Natural killer cell treated with Interleukin-12 subunit alpha and Interleukin-12 subunit beta and Interleukin-15 and Interleukin-18, amount 100 ng/mL, for 72 hours (primary cell): ENCODE data around the gene TCTA. TPM values are rescaled to one million over a fixed set of nuclear protein-coding genes. Genes with fewer than 3 reads are reported as not detected.

Experiments
- ATAC-seq, 2 donors: fragments of 150-1000 bp; cut with Tn5 transposase in 1 of 2; sonication (Bioruptor Pico), chemical (Tn5 transposase) in 1 of 2; 2 replicates each; pipeline ENCODE4 v1.10.0; 2021
- DNase-seq: peaks from one replicate; pipeline ENCODE4 v3.0.0; 2022; ENCODE audit warnings: low spot score
- H3K27ac Mint-ChIP-seq, 2 donors: 1 replicate in 1 of 2; 2 replicates in 1 of 2; pipeline ENCODE4 v1.8.0; 2022; ENCODE audit warnings: mixed read lengths in 2 of 2, mild to moderate bottlenecking in 1 of 2, moderate library complexity in 1 of 2
- H3K27me3 Mint-ChIP-seq, 2 donors: 1 replicate in 1 of 2; 2 replicates in 1 of 2; pipeline ENCODE4 v1.8.0; 2022; ENCODE audit warnings: mixed read lengths in 2 of 2
- H3K36me3 Mint-ChIP-seq: one replicate; pipeline ENCODE4 v1.8.0; 2022; ENCODE audit warnings: mixed read lengths
- H3K4me1 Mint-ChIP-seq, 2 donors: 1 replicate in 1 of 2; 2 replicates in 1 of 2; pipeline ENCODE4 v1.8.0; 2022; ENCODE audit warnings: low read depth in 2 of 2, mixed read lengths in 2 of 2, mild to moderate bottlenecking in 1 of 2
- H3K4me3 Mint-ChIP-seq: one replicate; pipeline ENCODE4 v1.8.0; 2022; ENCODE audit warnings: mixed read lengths
- H3K9me3 Mint-ChIP-seq: 2 replicates; pipeline ENCODE4 v1.8.0; 2022; ENCODE audit warnings: mixed read lengths
- total RNA-seq, 2 donors: library from RNA; stranded (reverse); gene quantifications; one replicate each; pipeline ENCODE4 v1.2.3, GENCODE V29; 2022

The TCTA gene
- total RNA-seq, 2 donors from 2014 or later: 20.5 to 21.1 TPM

DNA sequence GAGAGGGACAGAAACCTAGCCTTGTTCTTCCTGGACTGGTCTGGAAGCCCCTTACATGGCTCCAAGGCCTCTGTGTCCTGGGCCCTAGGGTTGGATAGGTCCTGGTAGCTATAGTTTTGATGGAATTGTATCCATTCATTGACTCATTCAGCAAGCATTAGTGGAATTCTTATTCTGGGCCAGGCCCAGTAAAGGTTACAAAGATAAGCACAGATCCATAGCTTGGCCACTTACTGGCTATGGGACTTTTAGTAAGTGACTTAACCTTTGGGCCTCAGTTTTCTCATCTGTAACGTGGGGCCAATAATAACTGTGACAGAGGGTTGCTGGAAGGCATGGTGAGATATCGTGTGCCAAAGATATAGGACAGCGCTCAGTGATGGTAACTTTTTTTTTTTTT lies 44.2 kb downstream of the TCTA start:
- H3K4me3 Mint-ChIP-seq: no peak overlapping the region
- H3K27me3 Mint-ChIP-seq: no peaks in the 10 kb centered on the region
- H3K36me3 Mint-ChIP-seq: no peaks in the 10 kb centered on the region
- H3K4me1 Mint-ChIP-seq: no peaks in the 10 kb centered on the region
- DNase-seq: no peak
- no peak overlapping the region for H3K27ac Mint-ChIP-seq
- no peak for ATAC-seq
- no peaks in the 10 kb centered on the region for H3K9me3 Mint-ChIP-seq

GRCh38 chr3:49460188-49460890 lies 48.1 kb downstream of the TCTA start:
- H3K36me3 Mint-ChIP-seq: no peaks in the 10 kb centered on the region
- H3K4me3 Mint-ChIP-seq: no peak overlapping the region
- ATAC-seq: peak in 1 of 2 donors; percentile 32
- no peak for DNase-seq
- no peaks in the 10 kb centered on the region for H3K9me3 Mint-ChIP-seq
- H3K4me1 Mint-ChIP-seq: no peaks in the 10 kb centered on the region
- H3K27me3 Mint-ChIP-seq: no peaks in the 10 kb centered on the region
- no peak overlapping the region for H3K27ac Mint-ChIP-seq

DNA sequence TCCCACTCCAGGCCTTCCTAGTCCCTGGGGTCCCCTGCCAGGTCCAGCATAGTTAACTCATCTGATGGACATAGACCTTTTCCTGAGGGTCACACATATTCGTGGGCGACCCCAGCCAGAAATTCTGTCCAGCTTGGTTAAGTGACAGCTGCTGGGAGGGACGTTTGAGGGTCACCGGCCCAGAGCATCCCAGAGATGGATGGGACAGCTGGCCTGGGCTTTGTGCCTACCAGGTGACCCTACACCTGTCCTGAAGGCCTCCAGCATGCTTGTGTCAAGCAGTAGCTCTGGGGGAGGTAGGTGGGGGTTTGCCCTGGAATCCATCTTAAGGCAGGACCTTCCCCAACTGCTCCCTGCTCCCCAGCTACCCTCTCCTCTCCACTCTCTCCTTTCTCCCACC lies 48.7 kb downstream of the TCTA start:
- Mint-ChIP-seq H3K27me3 (no peaks in the 10 kb centered on the region), H3K27ac (no peak overlapping the region), H3K4me1 (no peaks in the 10 kb centered on the region), H3K36me3 (no peaks in the 10 kb centered on the region), H3K4me3 (no peak overlapping the region), H3K9me3 (no peaks in the 10 kb centered on the region)
- ATAC-seq (no peak), DNase-seq (no peak)

DNA sequence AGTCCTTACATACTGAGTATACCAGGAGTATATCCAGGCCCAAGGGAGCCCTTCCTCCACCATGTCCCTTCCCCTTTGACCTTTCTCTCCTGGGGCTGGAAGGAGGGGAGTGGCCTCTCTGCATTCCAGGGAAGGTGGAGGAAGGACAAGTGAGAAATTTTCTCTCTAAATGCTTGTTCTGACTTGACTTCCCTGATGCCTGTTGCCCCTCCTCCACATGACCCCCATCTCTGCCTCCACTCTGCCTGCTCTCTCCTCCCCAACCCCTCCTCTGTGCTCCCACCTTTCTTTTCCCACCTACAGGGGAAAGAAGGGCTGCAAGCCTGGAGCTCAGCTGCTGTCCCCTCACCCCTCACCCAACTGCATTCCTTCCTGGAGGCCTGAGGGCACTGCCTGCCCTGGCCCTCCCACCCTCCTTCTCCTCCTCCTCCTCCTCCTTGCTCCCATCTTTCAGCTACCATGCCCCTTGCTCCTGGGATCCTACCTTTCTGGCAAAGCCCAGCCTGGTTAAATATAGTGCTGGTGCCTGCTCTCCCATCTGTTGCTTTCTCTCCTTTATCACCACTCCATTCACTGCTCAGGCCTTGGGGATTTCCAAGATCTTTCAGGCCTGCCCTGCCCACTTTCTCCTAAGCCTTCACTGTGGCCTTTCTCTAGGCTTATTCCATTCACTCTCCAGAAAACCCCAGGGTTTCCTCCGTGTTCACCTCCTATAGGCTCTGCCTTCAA lies 49.4 kb downstream of the TCTA start:
- no peaks in the 10 kb centered on the region for H3K9me3 Mint-ChIP-seq
- no peaks in the 10 kb centered on the region for H3K36me3 Mint-ChIP-seq
- ATAC-seq (no peak), DNase-seq (no peak)
- H3K27me3 Mint-ChIP-seq: no peaks in the 10 kb centered on the region
- no peak overlapping the region for H3K27ac Mint-ChIP-seq
- no peak overlapping the region for H3K4me3 Mint-ChIP-seq
- no peaks in the 10 kb centered on the region for H3K4me1 Mint-ChIP-seq

DNA sequence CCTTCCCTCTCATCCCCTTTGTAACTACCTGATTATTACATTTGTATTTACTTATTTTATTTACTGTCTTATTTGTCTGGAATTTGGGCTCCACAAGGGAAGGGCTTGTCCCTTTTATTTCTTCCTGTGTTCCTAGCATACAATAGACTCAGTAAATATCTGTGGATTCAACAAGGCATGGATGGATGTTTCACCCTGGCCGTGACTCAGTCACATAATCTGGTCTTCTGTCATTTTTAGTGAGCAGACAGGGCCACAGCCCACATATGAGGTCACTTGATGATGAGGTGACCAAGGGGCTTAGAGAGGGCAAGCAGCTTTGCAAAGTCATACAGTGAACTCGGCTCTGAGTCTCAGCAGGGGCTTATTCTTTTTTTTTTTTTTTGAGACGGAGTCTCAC lies 50.0 kb downstream of the TCTA start:
- Mint-ChIP-seq H3K27me3 (no peaks in the 10 kb centered on the region), H3K36me3 (no peaks in the 10 kb centered on the region), H3K4me3 (no peak overlapping the region), H3K4me1 (no peaks in the 10 kb centered on the region), H3K9me3 (no peaks in the 10 kb centered on the region), H3K27ac (no peak overlapping the region)
- no peak for DNase-seq
- no peak for ATAC-seq

- no peak for ATAC-seq
- Mint-ChIP-seq H3K4me1 (peaks cover 5 to 6% of the 10 kb centered on the region in 2 donors), H3K9me3 (no peaks in the 10 kb centered on the region), H3K27me3 (no peaks in the 10 kb centered on the region), H3K27ac (no peak overlapping the region), H3K36me3 (no peaks in the 10 kb centered on the region), H3K4me3 (no peak overlapping the region)
- DNase-seq: no peak
These were observed 53.2 kb downstream of the TCTA start for GRCh38 chr3:49465270-49466034.

Other genes with a start within 250 kb of the TCTA start
- 10 to 100 TPM; 21.0 to 24.7 TPM for gene CCDC71, start 246.1 kb upstream of the TCTA start, total RNA-seq
- gene KLHDC8B, start 240.8 kb upstream of the TCTA start, total RNA-seq: 1 to 10 TPM; 1.3 to 3.1 TPM
- gene C3orf62, start 135.2 kb upstream of the TCTA start, total RNA-seq: 10 to 100 TPM; 10.7 to 18.1 TPM
- gene USP4, start 72.4 kb upstream of the TCTA start, total RNA-seq: 100 to 1,000 TPM in 1 of 2 donors, 10 to 100 TPM in 1; 90.9 to 105 TPM
- gene GPX1, start 54.1 kb upstream of the TCTA start, total RNA-seq: 100 to 1,000 TPM in 1 of 2 donors, 10 to 100 TPM in 1; 95.4 to 107 TPM
- 100 to 1,000 TPM; 436 to 448 TPM for gene RHOA, start 447 bp upstream of the TCTA start, total RNA-seq
- gene AMT, start 10.1 kb downstream of the TCTA start, total RNA-seq: 1 to 10 TPM; 4.4 to 6.0 TPM
- gene NICN1, start 16.9 kb downstream of the TCTA start, total RNA-seq: 10 to 100 TPM; 10.6 to 14.9 TPM
- gene DAG1, start 57.8 kb downstream of the TCTA start, total RNA-seq: 10 to 100 TPM; 22.0 to 27.8 TPM
- gene BSN, start 142.1 kb downstream of the TCTA start, total RNA-seq: under 1 TPM; 0.39 to 0.59 TPM